Stimulated activated CD4-positive, alpha-beta T cell treated with anti-CD3 and anti-CD28 coated beads, Interleukin-4, amount 100 ng/mL, for 48 hours (primary cell): ENCODE measurements around the gene CERK.
"Not testable (repeated sequence)": the region's sequence is repeated elsewhere in the genome, so short reads cannot be mapped to it uniquely, and the experiment has no call there.

ENCODE experiments used
- DNase-seq, 2 donors: peaks; one replicate each; pipeline ENCODE4 v3.0.0-alpha.2; 2020; ENCODE audit warnings: low read depth in 2 of 2

Gene CERK

DNA sequence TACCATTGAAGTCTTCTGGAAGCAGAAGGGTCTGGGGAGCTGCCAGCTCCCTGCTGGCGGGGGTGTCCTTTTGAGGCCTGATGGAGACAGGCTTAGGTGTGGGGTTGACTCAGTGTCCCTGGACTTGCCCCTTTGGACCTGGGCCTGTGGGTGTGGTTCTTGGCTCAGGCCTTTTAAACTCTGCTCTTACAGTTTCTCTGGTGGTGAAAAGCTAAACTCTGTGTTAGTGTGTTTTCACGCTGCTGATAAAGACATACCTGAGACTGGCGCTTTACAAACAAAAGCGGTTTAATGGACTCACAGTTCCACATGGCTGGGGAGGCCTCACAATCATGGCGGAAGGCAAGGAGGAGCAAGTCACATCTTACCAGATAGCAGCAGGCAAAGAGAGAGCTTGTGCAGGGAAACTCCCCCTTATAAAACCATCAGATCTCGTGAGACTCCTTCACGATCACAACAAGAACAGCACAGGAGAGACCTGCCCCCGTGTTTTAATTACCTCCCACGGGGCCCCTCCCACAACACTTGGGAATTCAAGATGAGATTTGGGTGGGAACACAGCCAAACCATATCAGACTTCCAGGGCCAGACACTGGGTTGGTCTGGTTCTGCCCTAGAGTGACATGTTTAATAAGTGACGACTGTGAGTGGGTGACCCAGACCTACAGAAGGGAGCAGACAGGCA, 91.4 kb downstream of the CERK start:
- no peak for DNase-seq

DNA sequence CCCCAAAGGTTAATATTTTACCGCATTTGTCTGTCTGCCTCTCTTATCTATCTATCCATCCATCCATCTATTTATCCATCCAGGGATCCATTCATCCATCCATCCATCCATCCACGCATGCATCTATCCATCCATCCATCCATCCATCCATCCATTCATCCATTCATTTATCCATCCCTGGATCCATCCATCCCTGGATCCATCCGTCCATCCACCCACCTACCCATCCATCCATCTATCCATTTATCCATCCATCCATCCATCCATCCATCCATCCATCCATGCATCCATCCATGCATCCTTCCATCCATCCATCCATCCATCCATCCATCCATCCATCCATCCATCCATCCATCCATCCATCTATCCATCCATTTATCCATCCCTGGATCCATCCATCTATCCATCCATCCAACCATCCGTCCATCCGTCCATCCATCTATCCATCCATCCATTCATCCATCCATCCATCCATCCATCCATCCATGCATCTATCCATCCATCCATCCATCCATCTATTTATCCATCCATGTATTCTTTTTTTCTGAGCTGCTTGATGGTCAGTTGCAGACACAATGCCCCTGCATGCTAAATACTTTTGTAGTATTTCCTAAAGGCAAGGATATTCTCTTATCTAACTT, 95.1 kb downstream of the CERK start:
- DNase-seq: not testable (repeated sequence)

GRCh38 chr22:46641811-46642266, 96.2 kb downstream of the CERK start:
- no peak for DNase-seq

- no peak for DNase-seq
Measured at GRCh38 chr22:46640293-46641055, 97.6 kb downstream of the CERK start.

- DNase-seq: no peak
Measured at GRCh38 chr22:46639843-46640242, 98.2 kb downstream of the CERK start.

DNA sequence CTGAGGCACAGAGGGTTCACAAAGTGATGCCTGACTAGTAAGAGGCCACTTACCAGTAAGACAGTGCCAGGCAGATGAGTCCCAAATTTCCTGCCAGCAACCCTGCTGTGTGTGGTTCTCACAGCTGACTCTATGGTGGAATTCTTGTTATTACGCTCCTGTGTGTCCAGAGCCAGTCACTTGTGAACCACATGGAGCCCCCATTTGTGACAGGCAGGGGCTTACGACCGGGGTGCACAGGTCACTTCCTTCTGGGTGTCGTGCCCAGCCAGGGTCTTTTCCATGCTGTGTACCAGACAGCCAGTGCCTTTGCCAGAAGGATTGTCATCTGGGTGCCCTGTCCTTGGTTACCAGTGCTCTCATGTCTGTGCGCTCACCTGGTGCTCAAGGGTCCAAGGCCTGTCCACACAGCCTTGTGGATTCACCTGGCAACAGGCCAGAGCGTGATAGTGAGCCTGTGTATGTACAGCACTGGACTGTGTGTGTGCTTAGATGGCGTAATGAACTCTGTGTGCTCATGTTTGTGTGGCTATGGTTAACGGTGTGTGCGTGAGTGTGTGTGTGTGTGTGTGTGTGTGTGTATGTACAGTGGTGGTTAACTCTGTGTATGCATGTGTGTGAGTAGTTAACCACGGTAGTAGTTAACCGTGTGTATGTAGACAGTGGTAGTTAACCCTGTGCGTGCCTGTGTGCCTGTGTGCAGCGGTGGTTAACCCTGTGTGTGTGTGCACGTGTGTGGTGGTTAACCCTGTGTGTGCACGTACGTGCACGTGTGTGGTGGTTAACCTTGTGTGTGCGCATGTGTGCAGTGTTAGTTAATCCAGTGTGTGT, 99.2 kb downstream of the CERK start:
- no peak for DNase-seq

GRCh38 chr22:46637711-46638600, 100.1 kb downstream of the CERK start:
- DNase-seq: no peak

DNA sequence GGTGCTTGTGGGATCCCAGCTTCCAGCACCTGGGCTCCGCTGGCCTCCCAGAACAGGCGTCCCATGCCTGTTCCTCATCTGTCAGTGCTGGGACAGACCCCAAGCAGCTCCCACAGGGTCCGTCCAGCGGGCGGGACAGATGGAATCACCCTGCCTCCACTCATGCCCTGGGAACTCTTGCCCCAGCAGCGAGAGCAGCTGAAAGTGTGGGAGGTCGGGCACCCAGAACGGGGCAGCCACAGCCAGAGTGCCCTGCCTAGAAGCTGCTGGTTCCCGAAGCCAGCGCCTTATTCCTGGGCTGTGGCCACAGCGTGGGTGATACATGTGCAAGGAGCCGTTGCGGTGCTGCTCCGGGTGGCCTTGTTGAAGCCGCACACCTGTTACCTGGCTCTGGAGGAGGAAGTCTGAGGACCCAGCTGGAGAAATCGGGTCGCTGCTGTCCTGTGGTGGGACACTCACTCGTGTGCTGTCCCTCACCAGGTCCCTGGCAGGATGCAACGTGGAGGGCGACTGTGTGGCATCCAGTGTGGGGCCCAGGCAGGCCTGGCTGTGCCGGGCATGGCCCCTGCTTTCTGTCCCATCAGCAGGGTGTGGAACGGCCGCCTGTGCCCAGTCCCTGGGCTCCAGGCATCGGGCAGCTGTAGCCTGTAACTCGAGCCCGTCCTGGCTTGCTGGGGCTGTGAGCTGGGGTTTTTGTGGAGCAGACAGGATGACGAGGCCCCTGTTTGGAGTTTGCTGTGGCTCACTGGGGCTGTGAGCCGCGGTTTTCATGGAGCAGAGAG, 101.6 kb downstream of the CERK start:
- no peak for DNase-seq

DNA sequence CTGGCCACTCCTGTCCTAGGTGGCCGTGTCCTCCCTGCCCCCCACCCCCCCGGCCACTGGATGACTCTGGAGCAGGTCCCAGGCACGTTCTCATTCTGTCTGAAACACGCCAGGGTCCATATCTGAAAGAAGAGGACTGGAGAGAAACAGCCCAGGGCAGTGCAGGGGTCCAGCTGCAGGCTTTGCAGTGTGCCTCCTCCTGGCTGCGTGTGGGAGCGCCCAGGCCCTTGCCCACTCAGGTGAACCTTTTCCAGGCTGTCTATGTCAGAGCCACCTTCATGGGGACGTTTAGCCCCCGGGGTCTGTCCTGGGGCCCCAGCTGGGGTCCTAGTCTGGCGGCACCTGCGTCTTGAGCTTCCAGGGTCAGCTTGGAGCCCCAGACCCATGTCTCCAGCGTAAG, 102.3 kb downstream of the CERK start:
- DNase-seq: no peak

DNA sequence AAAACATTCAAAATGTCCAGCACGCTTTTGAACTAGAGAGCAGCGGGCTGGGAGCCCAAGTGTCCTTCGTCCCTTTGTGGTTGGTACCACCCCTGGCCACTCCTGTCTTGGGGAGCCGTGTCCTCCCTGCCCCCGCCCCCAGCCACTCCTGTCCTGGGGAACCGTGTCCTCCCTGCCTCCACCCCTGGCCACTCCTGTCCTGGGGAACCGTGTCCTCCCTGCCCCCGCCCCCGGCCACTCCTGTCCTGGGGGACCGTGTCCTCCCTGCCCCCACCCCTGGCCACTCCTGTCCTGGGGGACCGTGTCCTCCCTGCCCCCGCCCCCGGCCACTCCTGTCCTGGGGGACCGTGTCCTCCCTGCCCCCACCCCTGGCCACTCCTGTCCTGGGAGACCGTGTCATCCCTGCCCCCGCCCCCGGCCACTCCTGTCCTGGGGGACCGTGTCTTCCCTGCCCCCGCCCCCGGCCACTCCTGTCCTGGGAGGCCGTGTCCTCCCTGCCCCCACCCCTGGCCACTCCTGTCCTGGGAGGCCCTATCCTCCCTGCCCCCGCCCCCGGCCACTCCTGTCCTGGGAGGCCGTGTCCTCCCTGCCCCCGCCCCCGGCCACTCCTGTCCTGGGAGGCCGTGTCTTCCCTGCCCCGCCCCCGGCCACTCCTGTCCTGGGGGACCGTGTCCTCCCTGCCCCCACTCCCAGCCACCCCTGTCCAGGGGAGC, 102.9 kb downstream of the CERK start:
- not testable (repeated sequence) for DNase-seq
